Endothelial cell of umbilical vein (primary cell): ENCODE data around the gene SLC7A4. TPM values are rescaled to one million over a fixed set of nuclear protein-coding genes. Genes with fewer than 3 reads are reported as not detected.

Source experiments
- BruUV-seq: library from RNA; stranded (reverse); fragments of 400-500 nt; replicated peaks from 2 replicates; lab custom pipeline; 2021; lab: Mats Ljungman, UMichigan
- CTCF ChIA-PET: fragments of 300-600, 350-600 bp; sonication (Branson Sonifier 250); formaldehyde crosslinking; loops from one replicate; lab custom pipeline; 2021; ENCODE audit warnings: antibody characterized with exemption, inconsistent platforms; lab: Charles Lee
- POLR2A ChIA-PET: fragments of 300-600, 350-600 bp; sonication (Branson Sonifier 250); formaldehyde crosslinking; loops from one replicate; lab custom pipeline; 2021; ENCODE audit warnings: antibody characterized with exemption, inconsistent platforms; lab: Charles Lee
- DNase-seq: peaks from one replicate; pipeline ENCODE4 v3.0.0-alpha.2; 2011; ENCODE audit warnings: low read depth, low spot score
- FAIRE-seq: peaks from 2 replicates; lab custom pipeline; 2011; peaks lifted over from hg19 to GRCh38; lab: Jason Lieb, UNC
- H2AFZ ChIP-seq: 2 replicates; pipeline ENCODE4 v1.6.0; 2012; ENCODE audit warnings: low read depth, low read length, control low read depth, inconsistent platforms
- H3K27ac ChIP-seq: 2 replicates; pipeline ENCODE4 v1.5.1; 2011; ENCODE audit warnings: low read depth, mild to moderate bottlenecking, control low read depth, low read length, moderate library complexity; ENCODE audit not compliant: insufficient read depth
- H3K27me3 ChIP-seq, 2 experiments: 2 replicates each; pipeline versions ENCODE4 v1.6.0 to v1.6.1; 2011; ENCODE audit warnings: low read length in 2 of 2, mixed read lengths in 1 of 2; ENCODE audit not compliant: control insufficient read depth in 2 of 2, insufficient read depth in 2 of 2
- H3K36me3 ChIP-seq, 2 experiments: 2 replicates in 1 of 2; 3 replicates in 1 of 2; pipeline ENCODE4 v1.5.1; 2011; ENCODE audit warnings: low read length in 2 of 2, mild to moderate bottlenecking in 1 of 2, moderate library complexity in 1 of 2; ENCODE audit not compliant: control insufficient read depth in 2 of 2, insufficient read depth in 2 of 2; ENCODE audit errors: extremely low read depth in 1 of 2
- H3K4me1 ChIP-seq: 3 replicates; pipeline ENCODE4 v1.5.1; 2011; ENCODE audit warnings: mild to moderate bottlenecking, low read length; ENCODE audit not compliant: control insufficient read depth, insufficient read depth; ENCODE audit errors: extremely low read depth
- H3K4me2 ChIP-seq: 2 replicates; pipeline ENCODE4 v1.6.1; 2011; ENCODE audit warnings: low read length, control low read depth, mixed read lengths; ENCODE audit not compliant: insufficient read depth
- H3K4me3 ChIP-seq, 3 experiments: fragments of 200-600 bp in 1 of 3; sonication (generic), shearing (Covaris generic) in 1 of 3; replicated peaks in 1 of 3; 2 replicates each; pipeline ENCODE4 v1.5.1; 2011 to 2016; ENCODE audit warnings: control low read depth in 3 of 3, low read length in 3 of 3, mild to moderate bottlenecking in 2 of 3, inconsistent platforms in 1 of 3, low read depth in 1 of 3, moderate library complexity in 1 of 3; ENCODE audit not compliant: insufficient read depth in 1 of 3
- H3K79me2 ChIP-seq: 2 replicates; pipeline ENCODE4 v1.6.0; 2012; ENCODE audit warnings: low read length, inconsistent platforms; ENCODE audit not compliant: control insufficient read depth, insufficient read depth
- H3K9ac ChIP-seq: replicated peaks from 2 replicates; pipeline ENCODE3; 2011; ENCODE audit warnings: low read length, control low read depth; ENCODE audit not compliant: insufficient read depth; ENCODE audit errors: extremely low read depth
- H3K9me1 ChIP-seq: replicated peaks from 3 replicates; pipeline ENCODE4 v1.6.0; 2011; ENCODE audit warnings: mild to moderate bottlenecking, low read length; ENCODE audit not compliant: control insufficient read depth, insufficient read depth; ENCODE audit errors: extremely low read depth
- H3K9me3 ChIP-seq: replicated peaks from 2 replicates; pipeline ENCODE4 v1.5.1; 2012; ENCODE audit warnings: low read length, inconsistent platforms; ENCODE audit not compliant: control insufficient read depth, insufficient read depth
- H4K20me1 ChIP-seq: replicated peaks from 2 replicates; pipeline ENCODE3; 2011; ENCODE audit warnings: mild to moderate bottlenecking, low read length; ENCODE audit not compliant: control insufficient read depth, insufficient read depth; ENCODE audit errors: extremely low read depth
- CTCF ChIP-seq, 2 donors: IDR thresholded peaks; 1 replicate in 1 of 2; 2 replicates in 1 of 2; pipeline ENCODE4 v1.5.1; 2011; ENCODE audit warnings: low read length in 2 of 2, mild to moderate bottlenecking in 2 of 2, moderate library complexity in 2 of 2, control low read depth in 1 of 2, inconsistent platforms in 1 of 2, low read depth in 1 of 2; ENCODE audit not compliant: insufficient read depth in 1 of 2; ENCODE audit errors: extremely low read depth in 1 of 2
- EZH2 ChIP-seq: IDR thresholded peaks from 2 replicates; pipeline ENCODE4 v1.6.1; 2012; ENCODE audit warnings: borderline replicate concordance, low read depth, mild to moderate bottlenecking, moderate library complexity, low read length, inconsistent platforms; ENCODE audit not compliant: severe bottlenecking
- FOS ChIP-seq: IDR thresholded peaks from 2 replicates; pipeline ENCODE4 v1.6.1; 2011; ENCODE audit warnings: mild to moderate bottlenecking, low read length, moderate library complexity, borderline replicate concordance; ENCODE audit not compliant: insufficient read depth
- GATA2 ChIP-seq: IDR thresholded peaks from 2 replicates; pipeline ENCODE4 v1.7.0; 2011; ENCODE audit warnings: low read depth, mild to moderate bottlenecking, moderate library complexity, mixed read lengths, low read length; ENCODE audit not compliant: insufficient read length, insufficient read depth
- JUN ChIP-seq: IDR thresholded peaks from 2 replicates; pipeline ENCODE4 v1.6.1; 2011; ENCODE audit warnings: borderline replicate concordance, low read depth; ENCODE audit not compliant: insufficient read length, insufficient read depth
- MAX ChIP-seq: IDR thresholded peaks from 2 replicates; pipeline ENCODE4 v1.6.1; 2011; ENCODE audit not compliant: insufficient read depth, insufficient read length
- MYC ChIP-seq: IDR thresholded peaks from one replicate; pipeline ENCODE4 v1.6.1; 2011; ENCODE audit warnings: mild to moderate bottlenecking, low read depth, low read length
- POLR2A ChIP-seq: IDR thresholded peaks from 2 replicates; pipeline ENCODE4 v1.6.1; 2012; ENCODE audit warnings: low read depth, mild to moderate bottlenecking, control low read depth, low read length
- POLR2AphosphoS5 ChIP-seq: IDR thresholded peaks from 2 replicates; pipeline ENCODE4 v1.6.1; 2012; ENCODE audit warnings: low read depth, mild to moderate bottlenecking, control low read depth, low read length, moderate library complexity; ENCODE audit not compliant: insufficient read depth
- dilution Hi-C: fragments of 300-500 bp; cut with MboI; formaldehyde crosslinking; loops from one replicate; pipeline ENCODE4 v1.15.0; 2019; ENCODE audit warnings: low sequenced_read_pairs; ENCODE audit not compliant: extremely low pct_ligation_motif_present
- intact Hi-C: fragments of 100-400 bp; cut with micrococcal nuclease; formaldehyde crosslinking; loops from one replicate; pipeline ENCODE4 v1.10.0; 2022
- polyA plus RNA-seq, 4 experiments: library from polyadenylated mRNA; depleted of rRNA in 3 of 4; stranded (reverse) in 3 of 4; unstranded in 1 of 4; fragments of >200 nt; gene quantifications; 2 replicates each; pipeline versions ENCODE4 v1.2.1 to v1.2.3, GENCODE V29; 2011 to 2012; ENCODE audit warnings: missing spikeins in 1 of 4
- total RNA-seq: library from RNA; stranded (reverse); gene quantifications from 2 replicates; pipeline ENCODE4 v1.2.3, GENCODE V29; 2021

SLC7A4 gene
- total and polyA plus RNA-seq, 2 donors (not counting 3 experiments of a cell fraction or from before 2014, with no cell fraction given), result not detected

- intact Hi-C loops, result loop anchor here (1.0 to 2.0 kb wide), 3 partner anchors 12 to 32 kb away; partner anchors contain the start of genes LRRC74B, LZTR1 and THAP7
- ChIA-PET POLR2A (no interaction called here), CTCF (interaction anchor here (1.4 to 1.8 kb wide), 2 partner anchors 12 to 129 kb away, joined by 5 to 6 read pairs; partner anchors contain the start of gene THAP7)
- Histone ChIP-seq H2AFZ (peak overlapping the region; percentile 85), H3K4me1 (peaks cover 13% of the 10 kb centered on the region), H3K9me3 (no peaks in the 10 kb centered on the region), H3K36me3 (no peaks in the 10 kb centered on the region), H3K27ac (peak overlapping the region; percentile 66), H3K79me2 (no peaks in the 10 kb centered on the region), H3K9me1 (no peaks in the 10 kb centered on the region), H3K9ac (peak overlapping the region; percentile 69), H3K27me3 (no peaks in the 10 kb centered on the region), H3K4me2 (peak overlapping the region; percentile 73), H3K4me3 (peak overlapping the region; percentile 12 to 47 (median 43)), H4K20me1 (no peaks in the 10 kb centered on the region)
- peak; percentile 91 for DNase-seq
- FAIRE-seq, result peak; percentile 99
- no TSS peak for BruUV-seq
- TF ChIP-seq EZH2 (no peak), FOS (no peak), CTCF (IDR thresholded peaks at IDR 0.05; ENCODE audit: extremely low read depth in 1 of 2, insufficient read depth in 1 of 2, low read depth in 1 of 2, low read length in 2 of 2) (no peak), POLR2AphosphoS5 (no peak), GATA2 (no peak), JUN (no peak), MYC (no peak), MAX (peak; percentile 46), POLR2A (no peak)
- dilution Hi-C loops, result no loop called here
Measured at GRCh38 chr22:21014202-21014725, 18.1 kb downstream of the SLC7A4 start.
